HG03135 (cell line): ENCODE results near the gene ATAT1.
A peak's percentile ranks its signal among the peaks of the same experiment; 100 is the strongest.
"Not testable (repeated sequence)": the region's sequence is repeated elsewhere in the genome, so short reads cannot be mapped to it uniquely, and the experiment has no call there.

Source experiments
- ATAC-seq: cut with Tn5 transposase; IDR thresholded peaks from one replicate; pipeline ENCODE4 v1.9.1; 2021; ENCODE audit warnings: mild to moderate bottlenecking, moderate library complexity; ENCODE audit not compliant: unreplicated experiment

Gene ATAT1

GRCh38 chr6:30647242-30648116, 20.8 kb downstream of the ATAT1 start:
- peak; percentile 63 for ATAC-seq

- ATAC-seq = no peak
Observed at GRCh38 chr6:30651143-30651542, 24.5 kb downstream of the ATAT1 start.

GRCh38 chr6:30654798-30655742, 28.4 kb downstream of the ATAT1 start:
- ATAC-seq = no peak

DNA sequence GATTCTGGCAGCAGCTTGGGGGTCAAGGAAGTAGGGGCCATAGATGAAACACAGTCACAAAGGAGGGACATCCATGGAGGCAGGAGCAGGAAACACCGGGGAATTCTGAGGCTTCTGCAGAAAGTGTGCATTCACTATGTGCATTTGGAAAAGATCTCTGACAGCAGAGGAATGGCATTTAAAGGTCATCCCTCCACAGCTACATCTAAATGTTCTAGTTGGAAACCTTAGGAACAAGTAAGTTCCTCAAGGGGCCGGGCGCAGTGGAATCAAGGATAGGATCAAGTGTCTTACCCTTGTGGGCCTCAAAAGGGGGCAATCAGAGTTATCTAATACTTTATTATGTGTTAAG, 29.0 kb downstream of the ATAT1 start:
- ATAC-seq = no peak

DNA sequence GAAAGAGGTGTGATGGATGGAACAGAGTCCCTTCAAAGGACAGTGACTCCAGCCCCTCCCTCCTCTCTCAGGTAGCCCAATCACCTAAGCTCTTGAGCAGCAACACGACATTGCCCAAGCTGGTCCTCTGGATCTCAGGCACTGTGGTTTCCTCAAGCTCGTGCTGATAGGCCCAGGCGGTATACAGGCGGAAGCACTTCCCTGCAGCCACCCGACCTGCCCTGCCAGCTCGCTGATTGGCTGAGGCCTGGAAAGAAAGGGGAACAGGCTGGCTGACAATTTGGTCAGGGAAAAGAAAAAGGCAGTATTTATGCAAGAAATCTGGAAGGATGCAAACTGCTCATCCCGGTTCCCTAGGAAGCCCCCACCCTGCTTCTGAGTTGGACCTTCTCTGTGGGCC, 29.8 kb downstream of the ATAT1 start:
- ATAC-seq = no peak

DNA sequence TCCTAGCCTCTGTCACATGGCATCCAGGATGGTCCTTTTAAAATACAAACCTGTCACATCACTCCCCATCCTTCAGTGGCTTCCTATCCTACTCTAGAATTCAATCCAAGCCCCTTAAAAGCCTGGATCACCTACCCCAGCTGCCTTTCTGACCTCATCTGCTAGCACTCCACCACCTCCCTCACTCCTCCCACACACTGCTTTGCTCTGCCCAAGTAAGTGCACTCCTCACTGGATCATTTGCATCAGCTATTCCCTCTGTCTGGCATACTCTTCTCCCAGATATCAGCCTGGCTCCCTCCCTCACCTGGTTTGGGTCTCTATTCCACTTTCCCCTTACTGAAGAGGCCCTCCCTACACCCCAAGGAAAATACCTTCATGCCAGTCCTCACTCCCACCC, 30.8 kb downstream of the ATAT1 start:
- no peak for ATAC-seq

GRCh38 chr6:30657922-30658321, 31.2 kb downstream of the ATAT1 start:
- ATAC-seq = not testable (repeated sequence)

GRCh38 chr6:30664994-30665767, 38.5 kb downstream of the ATAT1 start:
- ATAC-seq = no peak

- ATAC-seq = not testable (repeated sequence)
Observed at GRCh38 chr6:30666300-30666699, 39.6 kb downstream of the ATAT1 start.

DNA sequence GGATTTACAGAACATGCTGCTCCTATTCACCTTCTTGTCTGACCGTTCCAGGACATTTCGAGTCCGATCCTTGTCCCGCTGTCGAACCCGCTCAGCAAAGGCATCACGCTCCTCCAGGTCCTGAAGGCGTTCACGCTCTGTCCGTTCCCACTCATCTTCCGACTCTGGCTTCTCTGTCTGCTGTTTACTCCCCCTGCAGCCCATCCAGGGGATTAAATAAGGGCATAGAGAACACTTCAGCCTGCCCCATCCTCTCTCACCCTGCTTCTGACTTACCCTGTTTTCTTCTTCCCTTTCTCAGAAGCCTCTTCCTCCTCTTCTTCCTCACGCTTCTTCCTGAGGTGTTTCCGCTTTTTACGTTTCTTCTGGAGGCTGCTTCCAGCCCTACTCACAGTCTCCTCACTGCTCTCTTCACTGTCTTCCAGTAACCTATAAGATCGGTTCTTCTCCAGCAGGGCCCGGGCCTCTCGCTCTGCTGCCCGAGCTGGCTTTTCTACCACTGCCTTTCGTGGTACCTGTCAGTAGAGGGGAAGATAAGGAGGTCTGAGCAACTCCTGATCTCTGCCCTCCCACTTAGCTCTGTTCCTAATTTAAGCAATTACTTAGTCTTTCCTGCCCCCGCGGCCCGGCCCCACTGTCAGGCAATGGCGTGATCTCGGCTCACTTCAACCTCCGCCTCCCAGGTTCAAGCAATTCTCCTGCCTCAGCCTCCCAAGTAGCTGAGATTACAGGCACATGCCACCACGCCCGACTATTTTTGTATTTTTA, 44.3 kb downstream of the ATAT1 start:
- ATAC-seq = no peak

- peak; percentile 61 for ATAC-seq
Observed at GRCh38 chr6:30672445-30673253, 46.0 kb downstream of the ATAT1 start, which contains the start of gene DHX16. DHX16 (minus strand) TSS chr6:30673006; CDS start chr6:30672841, 165 bp downstream.

DNA sequence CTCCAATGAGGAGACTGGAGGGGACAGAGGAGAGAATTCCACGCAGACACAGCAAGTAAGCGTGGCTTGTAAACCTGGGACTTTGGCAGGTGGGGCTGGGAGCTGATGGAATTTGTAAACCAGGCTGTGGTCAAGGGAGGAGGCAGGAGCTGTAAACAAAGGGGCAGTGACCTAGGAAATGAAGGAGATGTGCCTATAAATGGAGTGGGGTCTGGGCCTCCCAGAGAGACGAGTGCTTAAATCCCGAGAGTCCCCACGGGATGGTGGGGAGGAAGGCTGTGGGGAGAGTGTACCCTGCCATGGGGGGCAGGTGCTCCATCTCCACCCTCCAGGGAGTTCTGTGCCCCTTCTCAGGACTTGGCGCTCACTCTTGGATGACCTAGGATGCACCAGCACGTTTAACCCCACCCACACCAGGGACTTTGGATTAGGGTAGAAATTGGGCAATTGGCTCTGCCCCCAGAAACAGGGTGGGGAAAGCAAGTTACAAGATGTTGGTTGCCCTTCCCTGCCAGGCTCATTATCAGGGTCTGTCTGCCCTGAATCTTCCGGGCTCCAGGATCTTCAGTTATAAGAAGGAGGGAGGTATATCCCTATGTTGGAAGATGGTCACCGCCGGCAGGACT, 50.1 kb downstream of the ATAT1 start:
- no peak for ATAC-seq

GRCh38 chr6:30678964-30679726, 52.5 kb downstream of the ATAT1 start:
- no peak for ATAC-seq

DNA sequence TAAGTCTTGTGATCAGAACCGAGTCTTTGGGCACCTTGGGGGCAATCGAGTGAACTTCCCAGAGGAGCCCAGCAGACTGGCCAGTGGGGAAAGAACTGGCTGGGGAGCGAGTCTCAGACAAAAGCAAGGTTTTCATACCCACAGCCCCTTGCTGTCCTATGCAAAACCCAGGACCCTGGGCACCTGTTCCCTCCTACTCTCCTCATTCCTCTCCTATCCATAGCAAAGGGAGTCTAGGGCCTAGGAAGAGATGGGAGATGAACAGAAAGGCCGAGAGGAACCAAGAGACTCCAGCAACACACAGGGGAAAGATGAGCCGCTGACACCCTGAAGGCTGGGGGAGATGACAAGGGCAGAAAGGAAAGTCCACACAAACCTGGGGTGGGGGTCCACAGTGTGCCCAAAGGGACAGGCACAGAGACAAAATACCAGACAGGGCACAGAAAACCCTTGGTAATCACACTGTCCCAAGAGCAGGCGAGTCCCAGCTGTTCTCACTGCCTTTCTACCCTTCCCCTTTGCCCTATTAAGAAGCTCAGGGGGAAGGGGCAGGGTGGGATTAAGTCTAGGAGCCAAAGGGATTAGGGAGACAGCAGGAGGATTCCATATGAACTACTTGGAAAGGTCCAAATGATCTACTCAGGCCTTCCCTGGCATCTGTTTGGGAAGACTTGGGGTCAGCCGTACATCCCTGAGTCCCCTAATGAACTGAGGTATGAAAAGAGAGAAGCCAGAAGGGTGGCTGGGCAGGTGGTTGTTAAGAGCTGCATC, 53.3 kb downstream of the ATAT1 start:
- no peak for ATAC-seq

DNA sequence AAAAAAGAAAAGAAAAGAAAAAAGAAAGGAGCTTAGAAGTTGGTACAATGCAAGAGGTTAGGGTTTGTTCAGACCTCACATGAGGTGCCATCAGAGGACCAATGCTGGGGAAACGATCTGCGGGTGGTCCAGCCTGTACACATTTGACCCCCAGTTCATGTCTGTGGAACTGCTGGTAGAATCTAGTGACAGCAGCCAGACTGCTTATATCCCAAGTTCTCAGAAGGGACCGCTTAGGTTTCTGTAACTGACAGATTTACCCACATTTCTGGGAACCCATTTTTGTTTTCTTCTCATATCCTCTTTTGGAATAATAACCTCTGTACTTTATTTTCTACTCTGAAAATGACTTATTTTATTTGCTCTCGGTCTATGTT, 55.1 kb downstream of the ATAT1 start:
- no peak for ATAC-seq

DNA sequence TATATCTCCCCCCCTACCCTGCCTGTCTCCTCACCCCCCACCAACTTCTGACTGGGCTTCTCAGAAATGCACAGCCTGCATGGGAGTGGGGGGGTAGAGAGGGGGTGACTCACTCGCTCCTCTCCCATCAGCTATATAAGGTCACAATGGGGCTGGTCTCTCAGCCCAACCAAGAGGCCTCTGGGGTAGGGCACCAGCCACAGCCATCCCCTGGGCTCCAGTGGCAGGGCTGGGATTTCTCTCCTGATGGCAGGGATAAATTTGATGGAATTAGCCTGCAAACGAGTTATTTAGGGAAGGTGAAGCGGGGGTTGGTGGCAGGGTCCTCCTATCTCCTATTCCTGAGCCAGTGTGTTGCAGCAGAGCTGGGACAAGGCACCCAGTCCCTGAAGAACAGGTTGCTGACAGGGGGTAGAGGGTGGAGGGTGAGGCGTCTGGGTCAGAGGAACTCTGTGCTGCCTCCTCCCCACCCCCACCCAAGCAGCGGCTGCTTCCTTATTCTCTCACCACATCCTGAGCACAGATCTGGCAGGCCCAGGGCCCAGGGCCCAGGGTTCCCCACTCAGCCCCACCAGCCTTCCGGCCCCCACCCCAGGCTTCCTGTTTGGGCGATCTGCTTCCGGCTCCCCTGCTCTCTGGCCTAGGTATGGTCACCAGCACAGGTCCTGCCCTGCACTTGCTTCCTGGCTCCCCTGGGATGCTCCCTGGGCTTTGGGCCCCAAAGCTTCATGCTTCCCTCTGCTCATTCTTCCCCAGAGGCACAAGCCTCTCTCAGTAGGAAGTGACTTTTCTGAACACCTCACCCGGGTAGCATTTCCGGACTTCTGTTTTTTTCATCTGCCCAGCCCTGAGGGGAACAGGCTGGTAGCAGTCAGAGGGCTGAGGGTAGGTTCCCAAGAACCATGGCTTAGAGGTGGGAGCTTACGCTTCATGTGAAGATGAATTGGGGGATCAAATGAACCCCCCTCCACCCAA, 55.8 kb downstream of the ATAT1 start:
- peak; percentile 35 for ATAC-seq
